AG04449 (cell line): Measurements from ENCODE around the gene WDR49.

ENCODE experiments used
- CTCF ChIA-PET: fragments of 350-600 bp; formaldehyde crosslinking; extraction: SDS; loops from one replicate; lab custom pipeline; 2021; ENCODE audit warnings: antibody characterized with exemption; lab: Yijun Ruan, JAX
- POLR2A ChIA-PET: fragments of 400-600, 350-600 bp; formaldehyde crosslinking; extraction: SDS; loops from one replicate; lab custom pipeline; 2020; ENCODE audit warnings: antibody characterized with exemption, inconsistent platforms; lab: Yijun Ruan, JAX
- DNase-seq: peaks from one replicate; pipeline ENCODE4 v3.0.0-alpha.2; 2010; ENCODE audit warnings: low read depth, low spot score
- H3K4me3 ChIP-seq: 2 replicates; pipeline ENCODE4 v1.5.1; 2011; ENCODE audit warnings: low read depth, mild to moderate bottlenecking, control low read depth, low read length
- CTCF ChIP-seq: IDR thresholded peaks from one replicate; pipeline ENCODE4 v1.5.1; 2011; ENCODE audit warnings: mild to moderate bottlenecking, moderate library complexity, low read length, control low read depth, inconsistent platforms; ENCODE audit not compliant: insufficient read depth; ENCODE audit errors: missing control alignments

The WDR49 gene

GRCh38 chr3:167653760-167654159 lies at the start of gene WDR49:
Gene WDR49, minus strand, starts transcription at chr3:167653942. Its CDS starts 517 bp downstream, at chr3:167653425.
- TF ChIP-seq CTCF: no peak
- POLR2A ChIA-PET: no interaction called here
- CTCF ChIA-PET: no interaction called here
- H3K4me3 ChIP-seq: no peak within 1 kb of the TSS
- DNase-seq: no peak

DNA sequence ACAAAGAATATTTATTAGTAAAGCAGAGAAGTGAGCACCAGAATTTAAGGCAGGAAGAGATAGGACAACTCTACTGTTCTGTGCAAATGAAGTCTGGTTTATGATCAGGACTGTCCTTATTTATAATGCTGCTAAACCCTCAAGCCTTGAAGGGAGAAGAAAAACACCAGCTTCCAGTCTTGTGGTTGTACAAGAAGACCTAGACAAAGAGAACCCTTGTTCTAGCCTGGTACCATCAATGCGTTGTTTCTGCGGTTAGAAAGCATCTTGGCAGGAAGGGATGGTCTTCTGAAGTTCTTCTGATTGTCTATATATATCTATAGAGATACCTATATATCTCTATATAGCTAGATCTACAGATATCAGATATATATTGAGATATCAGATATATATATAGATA lies 47.2 kb upstream of the WDR49 start:
- ChIA-PET CTCF (interaction anchor here (8.0 kb wide), 1 partner anchor 16 kb away, joined by 38 read pairs; no protein-coding TSS in a partner anchor), POLR2A (no interaction called here)
- DNase-seq: no peak
- no peak for TF ChIP-seq CTCF
- no peak overlapping the region for H3K4me3 ChIP-seq

DNA sequence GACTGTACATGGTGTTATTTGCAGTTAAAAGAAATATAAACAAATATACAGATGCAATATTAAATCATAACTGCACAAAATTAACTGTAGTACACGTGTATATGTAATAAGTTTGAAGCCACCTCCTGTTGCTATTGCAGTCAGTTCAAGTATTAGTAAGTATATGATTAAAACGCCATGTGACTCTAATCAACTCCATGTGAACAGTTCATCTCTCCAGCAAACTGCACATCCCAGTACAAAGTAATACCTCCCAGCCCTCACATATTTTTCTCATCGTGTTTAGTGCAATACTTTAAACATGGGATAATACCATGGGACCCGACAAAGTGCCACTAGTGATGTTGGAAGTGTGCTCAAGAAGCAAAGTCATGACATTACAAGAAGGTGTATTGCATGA lies 46.3 kb upstream of the WDR49 start:
- POLR2A ChIA-PET: no interaction called here

DNA sequence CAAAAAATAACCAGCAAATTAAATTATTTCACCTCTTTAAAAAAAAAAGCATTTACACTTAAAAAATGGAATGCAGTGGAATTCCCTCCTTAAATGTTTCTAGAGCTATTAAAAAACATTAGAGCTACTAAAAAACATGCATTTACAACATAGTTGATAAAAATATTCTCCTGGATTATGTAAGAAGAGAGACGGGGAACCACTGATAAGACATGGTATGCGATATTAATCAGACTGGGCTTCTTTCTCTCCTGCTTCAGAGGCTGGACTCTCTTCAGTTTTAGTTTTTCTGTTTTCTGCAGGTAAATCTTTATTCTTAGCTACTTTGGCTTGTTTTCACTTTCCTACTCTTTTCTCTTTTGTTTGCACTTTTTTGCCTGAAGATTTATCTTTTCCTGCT lies 40.4 kb upstream of the WDR49 start:
- POLR2A ChIA-PET: no interaction called here
- TF ChIP-seq CTCF: no peak
- no peak overlapping the region for H3K4me3 ChIP-seq
- DNase-seq: no peak
- CTCF ChIA-PET: interaction anchor here (3.0 kb wide), 1 partner anchor 10 kb away, joined by 30 read pairs; no protein-coding TSS in a partner anchor

More for the DNA sequence above, 46.3 kb upstream of the WDR49 start:
- no peak for TF ChIP-seq CTCF
- CTCF ChIA-PET: no interaction called here
- H3K4me3 ChIP-seq: no peak overlapping the region
- no peak for DNase-seq

- POLR2A ChIA-PET: no interaction called here
- no peak for TF ChIP-seq CTCF
- no peak overlapping the region for H3K4me3 ChIP-seq
- CTCF ChIA-PET: no interaction called here
- DNase-seq: no peak
Observed at GRCh38 chr3:167691366-167691765, 37.6 kb upstream of the WDR49 start.

GRCh38 chr3:167684388-167684993 lies 30.7 kb upstream of the WDR49 start:
- peak; percentile 2 for DNase-seq
- H3K4me3 ChIP-seq: no peak overlapping the region
- ChIA-PET POLR2A (no interaction called here), CTCF (interaction anchor here (0.6 to 3.3 kb wide), 8 partner anchors 9 to 304 kb away, joined by 3 to 46 read pairs (median 12); partner anchors contain the start of genes SERPINI1 and ZBBX)
- TF ChIP-seq CTCF: peak; percentile 40
